T1000 (cell line): ENCODE data around the gene CLIC1.

ENCODE experiments used
- DNase-seq: peaks from one replicate; lab custom pipeline; 2025; ENCODE audit warnings: mixed read lengths; lab: John Stamatoyannopoulos, UW

Gene CLIC1

DNA sequence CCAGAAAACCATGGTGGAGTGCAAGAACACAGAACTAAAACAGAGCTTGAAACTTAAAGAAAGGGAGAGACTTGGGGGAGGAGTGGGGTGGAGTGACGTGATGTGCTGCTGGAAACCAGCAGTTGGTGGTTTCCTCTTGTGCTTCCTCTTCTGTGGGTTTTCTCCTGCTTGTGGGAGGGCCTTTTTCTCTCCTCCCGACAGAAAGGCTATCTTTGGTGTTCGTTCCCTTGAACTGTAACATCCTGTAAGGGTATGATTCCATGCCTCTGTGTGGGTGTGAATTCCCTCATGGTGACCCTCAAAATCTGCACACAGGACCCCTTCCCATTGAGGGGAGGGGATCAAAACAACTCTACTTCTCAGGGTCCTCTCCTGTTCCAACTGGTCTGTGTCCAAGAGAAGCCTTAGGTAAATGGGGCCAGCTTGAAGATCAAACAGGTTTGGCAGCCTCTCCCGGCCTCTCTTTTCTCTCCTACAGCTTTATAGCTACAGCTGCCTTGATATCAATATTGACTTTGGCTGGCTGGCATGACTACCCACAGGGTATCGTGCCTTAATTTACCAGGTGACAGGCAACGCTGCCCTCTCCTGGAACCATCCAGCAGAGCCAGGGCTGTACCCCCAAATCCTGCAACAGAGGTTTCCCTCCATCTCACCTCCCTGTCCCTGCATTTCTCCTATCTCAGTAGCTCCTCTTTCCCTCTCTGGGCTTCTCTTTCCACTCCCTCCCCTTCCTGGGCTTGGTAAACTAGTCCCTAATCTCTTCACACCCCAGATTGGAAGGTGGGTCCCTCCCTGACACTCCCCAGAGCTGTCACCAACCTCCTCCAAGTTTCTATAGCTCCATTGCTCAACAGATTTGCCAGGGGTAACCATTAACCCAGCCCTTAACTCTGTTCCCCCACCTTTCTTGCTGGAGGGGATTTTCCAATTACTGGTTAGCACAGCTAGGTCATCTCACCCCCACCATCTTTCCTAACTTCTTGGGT is 2.0 kb upstream of the CLIC1 start:
- DNase-seq = no peak

- DNase-seq = no peak
Observed at GRCh38 chr6:31737315-31737990, 1.1 kb upstream of the CLIC1 start.

GRCh38 chr6:31736768-31737314 is 511 bp upstream of the CLIC1 start:
- DNase-seq = no peak

- peak; percentile 44 for DNase-seq
Observed at GRCh38 chr6:31734821-31735406, 1.4 kb downstream of the CLIC1 start.

GRCh38 chr6:31734247-31734820 is 2.0 kb downstream of the CLIC1 start:
- no peak for DNase-seq

DNA sequence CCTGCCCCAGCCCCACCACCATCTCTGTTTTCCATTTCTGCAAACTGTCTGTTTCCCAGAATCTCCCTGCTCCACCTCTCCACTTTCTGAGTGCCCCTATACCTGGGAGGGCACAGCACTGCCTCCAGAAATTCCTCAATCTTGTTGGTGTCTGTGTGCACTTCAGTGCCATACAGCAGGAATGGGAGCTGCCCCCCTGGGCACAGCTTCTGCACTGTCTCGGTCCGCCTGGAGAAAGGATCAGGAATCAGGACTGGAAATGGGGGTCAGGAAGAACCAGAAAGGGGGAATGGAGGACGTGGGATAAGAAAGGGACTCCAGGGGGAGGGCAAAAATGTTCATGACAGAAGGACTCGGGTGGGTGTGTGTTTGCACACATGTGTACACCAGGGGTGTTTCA is 2.6 kb downstream of the CLIC1 start:
- no peak for DNase-seq

DNA sequence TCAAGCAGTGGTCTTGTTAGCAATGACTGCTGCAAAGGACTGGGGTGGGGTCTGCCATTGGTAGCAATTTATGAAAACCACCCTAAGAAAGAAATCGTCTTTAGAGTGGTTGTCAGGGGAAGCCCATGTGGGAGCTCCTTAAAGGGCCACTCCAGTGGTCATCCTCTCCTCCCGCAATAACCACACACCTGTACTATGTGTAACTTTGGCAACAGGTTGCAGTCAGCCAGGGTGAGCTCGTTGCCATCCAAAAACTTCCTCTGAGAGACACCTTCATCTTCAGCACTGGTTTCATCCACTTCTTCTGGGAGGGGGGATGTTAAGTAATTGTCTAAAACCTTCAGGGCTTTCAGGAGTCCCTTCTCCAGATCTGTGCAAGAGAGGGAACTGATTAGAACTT is 4.3 kb downstream of the CLIC1 start:
- no peak for DNase-seq

DNA sequence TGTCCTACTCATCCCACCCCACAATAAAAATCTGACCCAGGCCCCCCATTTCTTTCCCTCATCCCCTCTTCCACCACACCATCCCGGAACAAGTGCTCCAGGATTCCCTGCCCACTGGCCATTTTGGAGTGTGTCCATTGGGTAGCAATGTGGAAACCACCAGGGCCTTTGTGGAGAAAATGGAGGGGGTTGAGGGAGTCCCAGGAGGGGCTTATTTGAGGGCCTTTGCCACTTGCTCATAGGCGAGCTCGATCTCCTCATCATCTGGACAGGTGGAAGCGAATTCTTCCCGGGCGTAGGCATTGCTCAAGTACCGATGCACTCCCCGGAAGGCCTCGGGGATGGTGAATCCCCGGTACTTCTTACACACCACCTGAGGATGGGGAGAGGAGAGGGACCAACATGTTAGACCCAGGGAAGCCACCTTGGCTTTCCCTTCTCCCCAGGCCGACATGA is 5.7 kb downstream of the CLIC1 start:
- DNase-seq = no peak

DNA sequence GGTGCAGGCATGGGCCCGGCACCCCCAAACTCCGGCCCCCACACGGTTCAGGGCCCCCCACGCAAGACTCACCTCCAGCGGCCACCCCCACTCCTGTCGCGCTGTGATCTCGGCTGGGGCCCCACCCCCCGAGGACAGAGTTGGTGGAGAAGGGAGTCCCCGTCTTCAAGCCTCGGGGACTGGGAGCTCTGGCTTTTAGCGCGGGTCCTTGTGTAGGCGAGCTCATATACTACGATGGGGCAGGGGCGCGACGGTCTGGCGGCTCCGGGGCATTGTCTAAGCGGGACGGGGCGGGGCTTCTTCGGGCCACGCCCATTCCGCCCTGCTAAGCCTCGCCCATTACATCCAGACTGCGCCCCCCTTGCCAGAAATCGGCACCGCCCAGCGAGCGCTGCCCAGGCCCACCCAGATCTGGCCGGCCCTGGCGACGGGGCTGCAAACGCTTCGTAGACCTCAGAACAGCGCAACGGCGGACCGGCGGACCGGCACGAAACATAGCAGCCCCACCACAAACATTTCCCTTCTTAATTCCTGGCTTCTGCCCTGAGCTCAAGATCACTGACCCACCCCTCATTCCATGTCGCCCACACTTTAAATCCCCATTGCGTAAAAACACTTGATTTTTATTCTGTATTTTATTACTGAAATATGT is 6.2 kb downstream of the CLIC1 start:
- peak; percentile 82 for DNase-seq

GRCh38 chr6:31729515-31729978 is 6.8 kb downstream of the CLIC1 start:
- DNase-seq = peak; percentile 85

GRCh38 chr6:31728767-31729514 is 7.4 kb downstream of the CLIC1 start, which contains the start of gene DDAH2:
Gene DDAH2, minus strand, starts transcription at chr6:31729299. Its CDS starts 138 bp downstream, at chr6:31729161.
- DNase-seq = no peak

- no peak for DNase-seq
Observed at GRCh38 chr6:31727717-31728671, 8.3 kb downstream of the CLIC1 start.

DNA sequence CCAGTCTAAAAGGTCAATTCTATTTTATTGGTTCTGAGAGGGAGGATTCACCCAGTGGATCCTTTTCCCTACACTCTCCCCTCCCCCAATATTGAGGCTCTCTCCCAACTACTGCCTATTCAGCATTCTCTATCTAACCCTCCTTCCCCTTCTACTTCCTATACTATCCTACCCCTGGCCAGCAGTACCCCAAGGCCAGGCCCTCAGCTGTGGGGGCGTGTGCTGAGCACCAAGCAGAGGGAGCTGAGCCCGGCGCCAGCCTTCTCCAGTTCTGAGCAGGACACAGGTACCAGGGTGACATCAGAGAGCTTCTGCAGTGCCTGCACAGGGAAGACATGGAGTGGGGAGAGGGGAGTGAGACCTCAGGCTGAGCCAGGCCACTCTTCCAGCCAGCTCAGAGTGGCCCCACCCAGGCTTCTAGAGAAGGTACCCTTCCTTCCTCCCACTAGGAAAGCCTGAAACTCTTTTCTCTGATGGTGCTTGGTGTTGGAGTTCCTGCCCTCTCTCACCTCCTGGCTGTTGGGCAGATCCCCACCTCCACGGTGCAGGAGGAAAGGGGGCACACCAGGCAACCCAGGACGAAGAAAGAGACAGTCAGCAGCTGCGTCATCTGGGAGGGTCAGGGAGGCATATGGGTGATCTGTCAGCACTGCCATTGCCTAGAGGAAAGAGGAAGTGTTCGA is 9.2 kb downstream of the CLIC1 start:
- DNase-seq = no peak

DNA sequence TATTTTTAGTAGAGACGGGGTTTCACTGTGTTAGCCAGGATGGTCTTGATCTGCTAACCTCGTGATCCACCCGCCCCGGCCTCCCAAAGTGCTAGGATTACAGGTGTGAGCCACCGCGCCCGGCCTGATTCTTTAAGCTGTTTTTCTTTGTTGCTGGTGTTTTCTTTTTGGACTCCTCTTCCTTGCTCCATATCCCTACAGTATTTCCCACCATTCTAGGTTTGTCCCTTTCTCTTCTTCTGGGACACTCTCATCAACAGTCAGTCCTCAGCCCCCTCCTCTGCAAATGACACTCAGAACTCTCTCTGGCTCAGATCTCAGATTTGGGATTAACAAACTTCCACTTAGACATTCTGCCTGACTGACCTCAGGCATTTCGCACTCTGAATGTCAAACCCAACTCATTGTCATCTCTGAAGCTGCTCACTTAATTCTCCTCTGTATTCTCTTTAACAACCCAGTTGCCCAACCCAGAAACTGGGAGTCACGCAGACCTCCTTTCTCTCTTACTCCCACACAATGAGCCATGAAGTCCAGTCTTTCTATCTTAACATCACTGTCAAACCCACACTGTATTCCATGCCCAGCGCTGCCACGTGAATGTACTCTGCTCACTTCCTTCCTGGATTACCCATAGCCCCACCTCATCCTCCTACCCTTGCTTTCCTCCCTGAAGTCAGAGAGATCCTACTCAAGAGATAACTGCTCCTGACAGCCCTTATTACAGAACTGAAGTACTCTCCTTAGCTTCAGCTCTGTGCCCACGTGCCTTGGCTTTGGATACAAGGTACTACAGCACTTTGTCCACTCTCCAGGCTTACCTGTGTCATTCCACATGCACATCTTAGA is 10.6 kb downstream of the CLIC1 start:
- no peak for DNase-seq

- DNase-seq = no peak
Observed at GRCh38 chr6:31723980-31724691, 12.2 kb downstream of the CLIC1 start.

GRCh38 chr6:31723245-31723979 is 12.9 kb downstream of the CLIC1 start, which contains the start of gene MPIG6B:
Gene MPIG6B, plus strand, starts transcription at chr6:31723373. Its CDS starts 11 bp downstream, at chr6:31723384.
- DNase-seq = no peak
